ENCODE results near the gene SOHLH1.

Gene SOHLH1

GRCh38 chr9:135707252-135708138, 8.2 kb upstream of the SOHLH1 start:
- no peak overlapping the region for H3K4me3 ChIP-seq (ENCODE audit: low read depth, low read length)
- no peak for DNase-seq (ENCODE audit: low read depth)

- no peak for DNase-seq (ENCODE audit: low read depth)
- H3K4me3 ChIP-seq (ENCODE audit: low read depth, low read length), result no peak overlapping the region
Observed at GRCh38 chr9:135706288-135706687, 7.0 kb upstream of the SOHLH1 start.

GRCh38 chr9:135705376-135705775, 6.1 kb upstream of the SOHLH1 start:
- no peak overlapping the region for H3K4me3 ChIP-seq (ENCODE audit: low read depth, low read length)
- DNase-seq (ENCODE audit: low read depth), result no peak

DNA sequence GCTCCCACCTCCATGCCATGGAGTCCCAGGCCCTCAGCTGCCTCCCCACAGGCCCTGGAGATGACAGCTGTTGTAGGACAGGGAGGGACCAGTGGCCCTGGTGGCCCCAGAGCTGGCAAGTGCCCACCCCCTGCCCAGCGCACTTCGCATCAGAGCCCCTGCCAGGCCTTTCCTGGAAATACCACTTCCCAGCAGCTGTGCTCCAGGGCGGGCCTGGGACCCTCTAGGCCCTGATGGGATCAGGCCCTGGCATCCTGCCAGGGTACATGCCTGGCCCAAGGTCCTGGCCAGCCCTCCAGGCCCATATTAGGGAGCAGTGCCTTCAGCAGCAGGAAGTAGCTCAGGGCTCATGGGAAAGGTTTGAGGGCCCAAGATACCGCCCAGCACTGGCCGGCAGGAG, 5.2 kb upstream of the SOHLH1 start:
- no peak overlapping the region for H3K4me3 ChIP-seq (ENCODE audit: low read depth, low read length)
- no peak for DNase-seq (ENCODE audit: low read depth)

- no peak overlapping the region for H3K4me3 ChIP-seq (ENCODE audit: low read depth, low read length)
- no peak for DNase-seq (ENCODE audit: low read depth)
Observed at GRCh38 chr9:135703726-135704125, 4.4 kb upstream of the SOHLH1 start.

GRCh38 chr9:135701959-135702721, 2.9 kb upstream of the SOHLH1 start, which contains the start of gene KCNT1:
Gene KCNT1 (plus strand): TSS chr9:135702185. CDS start chr9:135702259, 74 bp downstream.
- peak within 1 kb of the TSS; percentile 36 for H3K4me3 ChIP-seq (ENCODE audit: low read depth, low read length)
- DNase-seq (ENCODE audit: low read depth), result no peak

GRCh38 chr9:135701067-135701958, 2.0 kb upstream of the SOHLH1 start:
- peak overlapping the region; percentile 36 for H3K4me3 ChIP-seq (ENCODE audit: low read depth, low read length)
- no peak for DNase-seq (ENCODE audit: low read depth)

DNA sequence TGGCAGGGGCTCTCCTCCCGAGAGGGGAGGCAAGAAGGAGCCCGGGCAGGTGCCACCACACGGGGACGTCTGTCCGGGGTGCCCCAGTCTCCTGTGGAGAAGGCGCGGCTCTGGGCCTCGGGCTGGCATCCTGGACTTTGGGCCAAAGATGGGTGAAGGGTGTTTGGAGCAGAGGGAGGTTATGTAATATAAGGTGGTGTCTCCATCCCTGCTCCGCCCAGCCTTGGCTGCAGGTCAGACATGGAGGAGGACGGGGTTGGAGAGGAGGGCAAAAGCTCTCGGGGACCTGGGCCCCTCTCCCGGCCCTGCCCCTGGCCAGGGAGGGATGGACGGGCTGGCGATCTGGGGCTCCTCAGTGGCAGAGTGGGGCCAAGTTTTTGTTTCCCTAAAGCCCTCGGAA, 1.2 kb upstream of the SOHLH1 start:
- no peak for DNase-seq (ENCODE audit: low read depth)

DNA sequence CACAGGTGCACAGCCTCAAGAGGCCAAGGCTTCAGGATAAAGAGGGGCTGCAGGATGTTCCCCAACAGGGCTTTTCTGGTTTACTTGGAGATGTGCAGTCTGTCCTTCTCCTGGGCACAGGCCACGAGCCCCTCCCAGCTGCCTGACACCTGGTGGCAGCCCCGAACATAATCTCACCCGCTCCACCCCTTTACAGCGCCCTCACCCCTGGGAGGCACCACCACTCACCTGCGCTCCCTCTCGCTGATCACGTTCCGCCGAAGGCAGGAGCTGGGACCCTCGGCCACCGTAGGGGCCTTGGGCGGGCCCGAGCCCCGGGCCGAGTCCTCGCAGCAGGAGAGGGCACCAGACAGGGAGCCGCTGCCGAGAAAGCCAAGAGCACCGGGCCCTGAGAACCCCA, 514 bp downstream of the SOHLH1 start:
- no peak for DNase-seq (ENCODE audit: low read depth)
- no peak overlapping the region for H3K4me3 ChIP-seq (ENCODE audit: low read depth, low read length)

More for the DNA sequence above, 1.2 kb upstream of the SOHLH1 start:
- H3K4me3 ChIP-seq (ENCODE audit: low read depth, low read length), result no peak overlapping the region

GRCh38 chr9:135698236-135698635, 1.0 kb downstream of the SOHLH1 start:
- H3K4me3 ChIP-seq (ENCODE audit: low read depth, low read length), result no peak overlapping the region
- DNase-seq (ENCODE audit: low read depth), result no peak

GRCh38 chr9:135697226-135697625, 2.1 kb downstream of the SOHLH1 start:
- DNase-seq (ENCODE audit: low read depth), result no peak
- no peak overlapping the region for H3K4me3 ChIP-seq (ENCODE audit: low read depth, low read length)

DNA sequence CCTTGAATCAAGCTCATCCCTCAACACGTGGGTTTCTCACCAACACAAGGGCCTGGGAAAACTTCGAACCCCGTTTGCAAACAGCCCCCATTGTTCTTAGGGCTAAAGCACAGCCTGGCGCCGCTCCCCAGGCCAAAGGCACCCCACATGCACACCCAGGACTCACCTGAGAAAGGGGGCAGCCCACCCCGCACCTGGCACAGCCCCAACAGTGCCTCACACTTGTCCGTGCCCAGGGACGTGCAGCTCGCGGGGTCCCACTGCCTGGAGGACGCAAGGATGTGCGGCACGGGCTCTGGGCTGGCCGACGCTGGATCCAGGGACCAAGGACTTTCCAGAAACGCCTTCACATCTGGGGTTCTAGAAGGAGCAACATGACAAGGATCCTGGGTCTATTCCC, 2.8 kb downstream of the SOHLH1 start:
- DNase-seq (ENCODE audit: low read depth), result no peak

DNA sequence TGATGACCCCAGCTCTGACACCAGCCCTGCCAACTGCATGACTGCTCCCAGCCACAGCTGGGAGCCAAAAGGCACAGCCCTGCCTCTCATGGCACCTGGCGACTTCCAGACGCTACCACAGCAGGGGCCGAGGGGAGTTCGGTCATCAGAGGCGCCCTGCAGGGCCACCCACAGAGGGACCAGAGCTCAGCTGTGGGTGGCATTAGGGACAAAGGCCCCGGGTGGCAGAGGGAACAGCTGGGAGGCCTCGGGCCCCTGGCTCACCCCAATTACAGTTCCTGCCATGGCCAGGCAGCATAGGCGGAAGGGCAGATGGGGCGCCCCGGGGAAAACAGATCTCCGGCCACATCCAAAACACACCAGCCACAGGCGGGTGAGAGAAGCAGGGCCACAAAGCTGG, 3.6 kb downstream of the SOHLH1 start:
- no peak overlapping the region for H3K4me3 ChIP-seq (ENCODE audit: low read depth, low read length)
- no peak for DNase-seq (ENCODE audit: low read depth)

More for the DNA sequence above, 2.8 kb downstream of the SOHLH1 start:
- H3K4me3 ChIP-seq (ENCODE audit: low read depth, low read length), result no peak overlapping the region

DNA sequence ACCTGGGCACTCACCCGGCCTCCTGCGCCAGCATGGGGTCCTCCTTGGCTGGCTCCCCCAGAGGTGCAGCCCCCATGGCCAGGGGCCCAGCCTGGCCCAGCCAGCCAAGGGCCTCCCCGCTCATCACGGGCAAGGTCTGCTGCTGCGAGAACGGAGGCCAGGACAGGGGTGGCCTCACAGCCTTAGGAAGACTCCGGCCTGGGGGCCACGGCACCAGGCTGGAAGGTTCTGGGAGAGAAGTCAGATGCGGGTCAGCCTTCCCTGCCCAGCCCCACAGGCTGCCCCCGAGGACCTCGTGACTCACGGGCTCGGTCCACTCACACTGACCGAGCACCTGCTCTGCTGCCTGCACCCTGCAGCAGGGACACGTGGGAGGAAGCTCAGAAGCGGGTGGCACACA, 4.2 kb downstream of the SOHLH1 start:
- H3K4me3 ChIP-seq (ENCODE audit: low read depth, low read length), result no peak overlapping the region

GRCh38 chr9:135694414-135694813, 4.9 kb downstream of the SOHLH1 start:
- DNase-seq (ENCODE audit: low read depth), result no peak
- no peak overlapping the region for H3K4me3 ChIP-seq (ENCODE audit: low read depth, low read length)

More for the DNA sequence above, 4.2 kb downstream of the SOHLH1 start:
- DNase-seq (ENCODE audit: low read depth), result no peak

- no peak for DNase-seq (ENCODE audit: low read depth)
- no peak overlapping the region for H3K4me3 ChIP-seq (ENCODE audit: low read depth, low read length)
Observed at GRCh38 chr9:135693771-135694170, 5.5 kb downstream of the SOHLH1 start.

GRCh38 chr9:135693265-135693664, 6.0 kb downstream of the SOHLH1 start:
- H3K4me3 ChIP-seq (ENCODE audit: low read depth, low read length), result no peak overlapping the region
- DNase-seq (ENCODE audit: low read depth), result no peak

- no peak overlapping the region for H3K4me3 ChIP-seq (ENCODE audit: low read depth, low read length)
- no peak for DNase-seq (ENCODE audit: low read depth)
Observed at GRCh38 chr9:135692410-135692809, 6.9 kb downstream of the SOHLH1 start.

DNA sequence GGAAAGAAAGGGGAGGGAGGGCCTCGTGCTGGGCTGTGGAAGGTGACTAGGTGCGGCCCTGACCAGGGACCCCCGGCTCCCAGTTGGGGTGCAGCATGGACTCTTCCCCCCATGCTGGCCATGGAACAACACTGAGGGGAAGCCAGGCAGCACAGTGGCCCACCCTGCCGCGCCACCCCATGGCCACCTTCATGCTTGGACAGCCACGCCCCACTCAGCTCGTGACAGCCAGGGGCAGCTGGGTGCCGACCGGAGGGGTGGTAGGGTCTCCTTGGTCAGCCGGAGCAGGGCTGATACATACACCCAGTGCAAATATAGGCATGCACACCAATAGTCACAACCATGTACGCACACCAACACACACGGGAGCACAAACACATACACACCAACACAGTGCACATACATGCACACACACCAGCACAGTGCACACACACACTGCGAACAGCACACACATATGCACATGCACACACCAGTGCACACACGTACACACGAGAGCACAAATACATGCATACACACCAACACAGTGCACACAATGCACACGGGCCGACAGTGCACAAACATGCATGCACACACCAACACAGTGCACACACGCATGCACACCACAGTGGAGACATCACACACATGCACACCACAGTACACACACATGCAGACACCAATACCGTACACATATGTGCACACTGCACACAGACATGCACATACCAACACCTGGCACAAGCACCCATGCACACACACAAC, 8.3 kb downstream of the SOHLH1 start:
- no peak for DNase-seq (ENCODE audit: low read depth)
- H3K4me3 ChIP-seq (ENCODE audit: low read depth, low read length), result no peak overlapping the region
